ENCODE measurements around the gene GTF2H4.

DNA sequence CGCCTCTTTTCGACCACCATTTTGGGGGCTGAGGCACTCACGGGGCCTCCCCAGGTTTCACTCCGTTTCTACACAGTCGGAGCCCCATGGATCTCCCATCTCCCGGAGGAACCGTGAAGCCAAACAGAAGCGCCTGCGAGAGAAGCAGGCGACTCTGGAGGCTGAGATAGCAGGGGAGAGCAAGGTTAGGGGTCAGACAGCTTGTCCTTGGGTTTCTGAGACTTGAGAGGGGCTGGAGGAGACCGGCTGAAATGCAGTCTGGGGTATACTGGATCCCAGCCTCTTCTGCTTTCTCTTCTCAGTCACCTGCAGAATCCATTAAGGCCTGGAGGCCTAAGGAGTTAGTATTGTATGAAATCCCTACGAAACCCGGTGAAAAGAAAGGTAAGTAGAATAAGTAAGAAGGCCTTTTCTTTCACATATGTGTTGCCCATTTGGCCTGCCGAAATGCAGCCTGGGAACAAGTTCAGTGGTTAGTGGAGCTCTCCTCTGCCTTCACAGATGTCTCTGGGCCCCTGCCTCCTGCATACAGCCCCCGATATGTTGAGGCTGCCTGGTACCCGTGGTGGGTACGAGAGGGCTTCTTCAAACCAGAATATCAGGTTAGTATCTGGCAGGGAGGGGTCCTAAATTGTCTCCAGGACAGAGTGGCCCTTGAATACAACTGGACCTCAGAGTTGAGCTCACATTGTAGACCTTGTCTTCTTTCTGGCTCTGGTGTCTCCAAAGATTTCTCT lies 7.0 kb downstream of the GTF2H4 start:
- TF ChIP-seq CBX5 (IDR thresholded peaks at IDR 0.05; ENCODE audit: low read depth, low read length) (no peak), JUND (IDR thresholded peaks at IDR 0.05; ENCODE audit: low read length) (no peak), CREB1 (IDR thresholded peaks at IDR 0.05) (no peak), BRCA1 (IDR thresholded peaks at IDR 0.05; ENCODE audit: low read depth, low read length) (no peak), CHD1 (IDR thresholded peaks at IDR 0.05; ENCODE audit: low read depth, low read length) (no peak), ZNF274 (IDR thresholded peaks at IDR 0.05; ENCODE audit: borderline replicate concordance, extremely low read depth, low read length) (no peak), SIN3A (conservative IDR thresholded peaks at IDR 0.05 in 1 of 2, IDR thresholded peaks at IDR 0.05 in 1 of 2; ENCODE audit: low read depth in 1 of 2, low read length in 2 of 2) (no peak), TBP (IDR thresholded peaks at IDR 0.05; ENCODE audit: low read depth, low read length) (no peak), EZH2 (IDR thresholded peaks at IDR 0.05; ENCODE audit: low read depth, low read length, severe bottlenecking) (no peak), POLR2A (IDR thresholded peaks at IDR 0.05; ENCODE audit: control extremely low read depth in 1 of 2, low read depth in 2 of 2, low read length in 2 of 2) (no peak), YY1 (IDR thresholded peaks at IDR 0.05; ENCODE audit: low read depth, low read length) (no peak)
- TF ChIP-seq, protein P1, sequence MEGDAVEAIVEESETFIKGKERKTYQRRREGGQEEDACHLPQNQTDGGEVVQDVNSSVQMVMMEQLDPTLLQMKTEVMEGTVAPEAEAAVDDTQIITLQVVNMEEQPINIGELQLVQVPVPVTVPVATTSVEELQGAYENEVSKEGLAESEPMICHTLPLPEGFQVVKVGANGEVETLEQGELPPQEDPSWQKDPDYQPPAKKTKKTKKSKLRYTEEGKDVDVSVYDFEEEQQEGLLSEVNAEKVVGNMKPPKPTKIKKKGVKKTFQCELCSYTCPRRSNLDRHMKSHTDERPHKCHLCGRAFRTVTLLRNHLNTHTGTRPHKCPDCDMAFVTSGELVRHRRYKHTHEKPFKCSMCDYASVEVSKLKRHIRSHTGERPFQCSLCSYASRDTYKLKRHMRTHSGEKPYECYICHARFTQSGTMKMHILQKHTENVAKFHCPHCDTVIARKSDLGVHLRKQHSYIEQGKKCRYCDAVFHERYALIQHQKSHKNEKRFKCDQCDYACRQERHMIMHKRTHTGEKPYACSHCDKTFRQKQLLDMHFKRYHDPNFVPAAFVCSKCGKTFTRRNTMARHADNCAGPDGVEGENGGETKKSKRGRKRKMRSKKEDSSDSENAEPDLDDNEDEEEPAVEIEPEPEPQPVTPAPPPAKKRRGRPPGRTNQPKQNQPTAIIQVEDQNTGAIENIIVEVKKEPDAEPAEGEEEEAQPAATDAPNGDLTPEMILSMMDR (IDR thresholded peaks at IDR 0.05; ENCODE audit: control extremely low read depth in 1 of 3, insufficient read depth in 1 of 3, low read depth in 1 of 3, low read length in 3 of 3) = no peak

Measured in H1 (cell line).